Measurements from ENCODE around the gene ADAMTSL3. TPM values are rescaled to one million over a fixed set of nuclear protein-coding genes. Genes with fewer than 3 reads are reported as not detected.

The ADAMTSL3 gene
- polyA plus RNA-seq, 1 experiment: not detected

DNA sequence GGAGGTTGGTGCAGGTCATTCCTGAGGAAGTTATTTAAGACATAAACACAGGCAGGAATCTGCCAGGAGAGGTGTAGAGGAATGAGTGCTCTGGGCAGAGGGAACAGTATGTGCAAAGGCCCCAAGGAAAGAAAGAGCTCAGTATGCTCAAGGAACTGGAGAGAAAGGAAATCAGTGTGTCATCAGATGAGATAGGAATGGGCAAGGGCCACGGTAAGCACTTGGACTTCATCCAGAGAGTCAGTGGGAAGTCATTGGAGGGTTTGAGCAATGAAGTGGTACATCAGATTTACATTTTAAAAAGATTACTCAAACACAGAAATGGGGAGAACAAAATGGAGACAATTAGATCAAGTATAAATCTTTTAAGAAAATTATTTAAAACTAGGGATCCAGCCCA, 272.2 kb downstream of the ADAMTSL3 start:
- POLR2A ChIA-PET: no interaction called here

DNA sequence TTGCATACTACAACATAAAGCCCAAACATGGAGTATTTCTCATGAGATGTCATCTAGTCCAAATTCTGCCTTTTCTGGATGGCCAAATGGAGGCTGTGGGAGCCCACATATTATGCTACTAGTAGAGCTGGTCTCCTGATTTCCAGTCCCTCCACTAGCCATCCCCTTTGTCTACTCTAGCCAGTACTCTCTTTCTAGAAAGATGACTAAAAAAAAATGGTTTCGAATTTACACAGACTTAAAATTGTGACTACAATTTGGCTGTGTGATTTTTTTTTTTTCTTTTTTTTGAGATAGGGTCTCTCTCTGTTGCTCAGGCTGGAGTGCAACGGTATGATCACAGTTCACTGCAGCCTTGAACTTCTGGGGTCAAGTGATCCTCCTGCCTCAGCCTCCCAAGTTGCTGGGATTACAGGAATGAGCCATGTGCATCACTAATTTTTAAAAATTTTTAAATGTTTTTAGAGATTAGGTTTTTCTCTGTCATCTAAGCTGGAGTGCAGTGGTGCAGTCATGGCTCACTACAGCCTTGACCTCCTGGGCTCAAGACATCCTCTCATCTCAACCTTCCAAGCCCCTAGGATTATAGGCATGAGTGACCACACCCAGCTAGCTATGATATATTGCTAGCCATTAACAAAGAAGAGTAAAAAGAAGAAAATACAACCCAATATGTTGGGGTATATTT, 273.9 kb downstream of the ADAMTSL3 start:
- Histone ChIP-seq H3K27me3 (ENCODE audit: control insufficient read depth, insufficient read depth, low read length) (no peaks in the 10 kb centered on the region), H3K4me3 (ENCODE audit: low read depth, low read length) (no peak overlapping the region), H3K36me3 (ENCODE audit: control insufficient read depth, insufficient read depth, low read length) (no peaks in the 10 kb centered on the region)
- TF ChIP-seq, protein P1, sequence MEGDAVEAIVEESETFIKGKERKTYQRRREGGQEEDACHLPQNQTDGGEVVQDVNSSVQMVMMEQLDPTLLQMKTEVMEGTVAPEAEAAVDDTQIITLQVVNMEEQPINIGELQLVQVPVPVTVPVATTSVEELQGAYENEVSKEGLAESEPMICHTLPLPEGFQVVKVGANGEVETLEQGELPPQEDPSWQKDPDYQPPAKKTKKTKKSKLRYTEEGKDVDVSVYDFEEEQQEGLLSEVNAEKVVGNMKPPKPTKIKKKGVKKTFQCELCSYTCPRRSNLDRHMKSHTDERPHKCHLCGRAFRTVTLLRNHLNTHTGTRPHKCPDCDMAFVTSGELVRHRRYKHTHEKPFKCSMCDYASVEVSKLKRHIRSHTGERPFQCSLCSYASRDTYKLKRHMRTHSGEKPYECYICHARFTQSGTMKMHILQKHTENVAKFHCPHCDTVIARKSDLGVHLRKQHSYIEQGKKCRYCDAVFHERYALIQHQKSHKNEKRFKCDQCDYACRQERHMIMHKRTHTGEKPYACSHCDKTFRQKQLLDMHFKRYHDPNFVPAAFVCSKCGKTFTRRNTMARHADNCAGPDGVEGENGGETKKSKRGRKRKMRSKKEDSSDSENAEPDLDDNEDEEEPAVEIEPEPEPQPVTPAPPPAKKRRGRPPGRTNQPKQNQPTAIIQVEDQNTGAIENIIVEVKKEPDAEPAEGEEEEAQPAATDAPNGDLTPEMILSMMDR (IDR thresholded peaks at IDR 0.05; ENCODE audit: insufficient read depth, low read depth, low read length): no peak
- ChIA-PET CTCF (no interaction called here), POLR2A (no interaction called here)
- no peak for DNase-seq (ENCODE audit: low read depth)

More for the DNA sequence above, 272.2 kb downstream of the ADAMTSL3 start:
- TF ChIP-seq, protein P1 (IDR thresholded peaks at IDR 0.05; ENCODE audit: insufficient read depth, low read depth, low read length): no peak
- Histone ChIP-seq H3K27me3 (ENCODE audit: control insufficient read depth, insufficient read depth, low read length) (no peaks in the 10 kb centered on the region), H3K36me3 (ENCODE audit: control insufficient read depth, insufficient read depth, low read length) (no peaks in the 10 kb centered on the region), H3K4me3 (ENCODE audit: low read depth, low read length) (no peak overlapping the region)
- CTCF ChIA-PET: no interaction called here
- DNase-seq (ENCODE audit: low read depth): no peak

DNA sequence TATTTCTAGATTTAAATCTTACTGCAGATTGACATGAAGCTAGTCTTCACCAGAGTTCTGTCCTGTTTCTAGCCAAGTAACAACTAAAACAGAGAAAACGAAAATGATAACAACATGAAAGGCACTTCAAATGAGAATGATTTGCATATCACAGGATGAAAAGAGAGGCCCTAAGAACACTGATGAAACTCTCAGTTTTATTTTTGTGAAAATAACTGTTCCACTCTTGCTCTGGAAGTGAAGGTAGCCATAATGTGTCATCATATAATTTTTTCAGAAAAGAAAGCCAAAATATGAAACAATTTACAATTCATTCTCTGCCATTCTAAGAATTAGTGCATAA, 274.4 kb downstream of the ADAMTSL3 start:
- ChIA-PET CTCF (no interaction called here), POLR2A (no interaction called here)
- no peak for DNase-seq (ENCODE audit: low read depth)
- Histone ChIP-seq H3K27me3 (ENCODE audit: control insufficient read depth, insufficient read depth, low read length) (no peaks in the 10 kb centered on the region), H3K36me3 (ENCODE audit: control insufficient read depth, insufficient read depth, low read length) (no peaks in the 10 kb centered on the region), H3K4me3 (ENCODE audit: low read depth, low read length) (no peak overlapping the region)
- TF ChIP-seq, protein P1 (IDR thresholded peaks at IDR 0.05; ENCODE audit: insufficient read depth, low read depth, low read length): no peak

DNA sequence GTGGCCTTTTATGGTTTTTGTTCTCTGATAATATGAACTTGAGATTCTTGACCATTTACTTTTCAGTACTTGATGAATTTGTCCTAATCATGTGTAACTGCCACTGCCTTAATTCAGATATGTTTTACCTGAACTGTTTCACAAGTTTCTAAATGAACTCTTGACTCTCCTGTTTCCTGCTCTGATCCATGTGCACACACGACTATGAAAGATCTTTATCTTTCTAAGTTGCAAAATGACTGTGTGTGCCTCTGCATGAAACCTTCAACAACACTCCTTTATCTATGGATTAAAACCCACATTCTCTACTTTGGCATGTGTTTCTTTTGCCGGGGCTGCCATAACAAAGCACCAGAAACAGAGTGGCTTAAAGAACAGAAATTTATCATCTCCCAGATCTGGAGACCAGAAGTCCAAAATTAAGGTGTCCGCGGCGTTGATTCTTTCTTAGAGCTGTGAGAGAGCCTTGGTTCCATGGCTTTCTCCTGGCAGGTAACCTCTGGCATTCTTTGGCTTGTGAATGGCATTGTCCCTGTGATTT, 275.0 kb downstream of the ADAMTSL3 start:
- H3K27me3 ChIP-seq (ENCODE audit: control insufficient read depth, insufficient read depth, low read length): no peaks in the 10 kb centered on the region
- H3K36me3 ChIP-seq (ENCODE audit: control insufficient read depth, insufficient read depth, low read length): no peaks in the 10 kb centered on the region
- no peak overlapping the region for H3K4me3 ChIP-seq (ENCODE audit: low read depth, low read length)
- CTCF ChIA-PET: no interaction called here
- POLR2A ChIA-PET: no interaction called here
- DNase-seq (ENCODE audit: low read depth): no peak
- TF ChIP-seq, protein P1 (IDR thresholded peaks at IDR 0.05; ENCODE audit: insufficient read depth, low read depth, low read length): no peak

DNA sequence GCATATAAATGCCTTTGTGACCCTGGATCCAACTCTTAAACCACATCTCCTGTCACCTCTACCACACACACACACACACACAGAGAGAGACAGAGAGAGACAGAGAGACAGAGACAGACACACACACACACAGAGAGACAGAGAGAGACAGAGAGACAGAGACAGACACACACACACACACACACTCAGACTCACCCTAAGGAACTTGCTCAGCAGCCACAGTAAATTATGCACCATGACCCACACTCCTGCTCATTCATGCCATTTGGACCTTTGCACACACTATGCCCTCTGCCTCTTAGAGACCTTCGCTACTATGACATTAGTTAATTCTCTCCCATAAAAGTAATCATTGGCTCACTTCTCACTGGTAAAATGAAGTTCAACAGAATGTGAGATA, 275.7 kb downstream of the ADAMTSL3 start:
- Histone ChIP-seq H3K4me3 (ENCODE audit: low read depth, low read length) (no peak overlapping the region), H3K36me3 (ENCODE audit: control insufficient read depth, insufficient read depth, low read length) (no peaks in the 10 kb centered on the region), H3K27me3 (ENCODE audit: control insufficient read depth, insufficient read depth, low read length) (no peaks in the 10 kb centered on the region)
- TF ChIP-seq, protein P1 (IDR thresholded peaks at IDR 0.05; ENCODE audit: insufficient read depth, low read depth, low read length): no peak
- CTCF ChIA-PET: no interaction called here
- POLR2A ChIA-PET: no interaction called here
- no peak for DNase-seq (ENCODE audit: low read depth)

All from BJ (cell line).